DMS79 treated with DMSO at 0.1 percent for 48 hours (cell line): Measurements from ENCODE around the gene SLCO3A1.

ENCODE experiments used
- DNase-seq: peaks from one replicate; lab custom pipeline; 2025; lab: John Stamatoyannopoulos, UW

Gene SLCO3A1

GRCh38 chr15:91853511-91853947 lies at the start of gene SLCO3A1:
Gene SLCO3A1, plus strand, starts transcription at chr15:91853708.
- no peak for DNase-seq

GRCh38 chr15:91807122-91807521 lies 46.4 kb upstream of the SLCO3A1 start:
- no peak for DNase-seq

GRCh38 chr15:91813924-91814323 lies 39.6 kb upstream of the SLCO3A1 start:
- DNase-seq = no peak

- no peak for DNase-seq
Measured at GRCh38 chr15:91816942-91817341, 36.6 kb upstream of the SLCO3A1 start.

- DNase-seq = no peak
Measured at GRCh38 chr15:91821458-91821857, 32.0 kb upstream of the SLCO3A1 start.

- DNase-seq = no peak
Measured at GRCh38 chr15:91824256-91824655, 29.3 kb upstream of the SLCO3A1 start.

- no peak for DNase-seq
Measured at GRCh38 chr15:91826443-91826842, 27.1 kb upstream of the SLCO3A1 start.

- no peak for DNase-seq
Measured at GRCh38 chr15:91833056-91833455, 20.5 kb upstream of the SLCO3A1 start.

GRCh38 chr15:91839867-91840266 lies 13.6 kb upstream of the SLCO3A1 start:
- DNase-seq = no peak

GRCh38 chr15:91841861-91842260 lies 11.6 kb upstream of the SLCO3A1 start:
- DNase-seq = no peak

GRCh38 chr15:91844341-91844740 lies 9.2 kb upstream of the SLCO3A1 start:
- DNase-seq = no peak

- DNase-seq = no peak
Measured at GRCh38 chr15:91844928-91845327, 8.6 kb upstream of the SLCO3A1 start.

GRCh38 chr15:91845720-91846119 lies 7.8 kb upstream of the SLCO3A1 start:
- no peak for DNase-seq

GRCh38 chr15:91849180-91849579 lies 4.3 kb upstream of the SLCO3A1 start:
- DNase-seq = no peak

- no peak for DNase-seq
Measured at GRCh38 chr15:91849749-91850161, 3.8 kb upstream of the SLCO3A1 start.

- DNase-seq = no peak
Measured at GRCh38 chr15:91852741-91853510, 582 bp upstream of the SLCO3A1 start.

- DNase-seq = no peak
Measured at GRCh38 chr15:91853948-91854638, 585 bp downstream of the SLCO3A1 start.

- no peak for DNase-seq
Measured at GRCh38 chr15:91854639-91854990, 1.1 kb downstream of the SLCO3A1 start.

- no peak for DNase-seq
Measured at GRCh38 chr15:91855241-91855640, 1.7 kb downstream of the SLCO3A1 start.

- DNase-seq = peak; percentile 77
Measured at GRCh38 chr15:91855684-91856489, 2.4 kb downstream of the SLCO3A1 start.

GRCh38 chr15:91857224-91857585 lies 3.7 kb downstream of the SLCO3A1 start:
- no peak for DNase-seq

- no peak for DNase-seq
Measured at GRCh38 chr15:91857772-91858171, 4.3 kb downstream of the SLCO3A1 start.

GRCh38 chr15:91860498-91860897 lies 7.0 kb downstream of the SLCO3A1 start:
- no peak for DNase-seq
